HG03025 (cell line): ENCODE measurements around the gene AGPAT3.

Source experiments
- ATAC-seq: cut with Tn5 transposase; IDR thresholded peaks from one replicate; pipeline ENCODE4 v1.9.1; 2021; ENCODE audit warnings: mild to moderate bottlenecking, moderate library complexity; ENCODE audit not compliant: unreplicated experiment, low FRiP score

Gene AGPAT3

GRCh38 chr21:44011579-44012473 lies 146.8 kb downstream of the AGPAT3 start, which contains the start of gene TRAPPC10:
TRAPPC10 (plus strand) TSS chr21:44012309; CDS start chr21:44012494, 185 bp downstream.
- ATAC-seq = peak; percentile 51

GRCh38 chr21:44012474-44013379 lies 147.7 kb downstream of the AGPAT3 start:
- ATAC-seq = peak; percentile 65

- no peak for ATAC-seq
Measured at GRCh38 chr21:44013380-44014088, 148.5 kb downstream of the AGPAT3 start.

GRCh38 chr21:44017601-44018000 lies 152.6 kb downstream of the AGPAT3 start:
- ATAC-seq = no peak

- no peak for ATAC-seq
Measured at GRCh38 chr21:44018127-44018526, 153.1 kb downstream of the AGPAT3 start.

- ATAC-seq = no peak
Measured at GRCh38 chr21:44018813-44019567, 154.0 kb downstream of the AGPAT3 start.

GRCh38 chr21:44019568-44019958 lies 154.5 kb downstream of the AGPAT3 start:
- no peak for ATAC-seq

GRCh38 chr21:44020551-44020950 lies 155.5 kb downstream of the AGPAT3 start:
- no peak for ATAC-seq

- ATAC-seq = no peak
Measured at GRCh38 chr21:44021064-44021463, 156.0 kb downstream of the AGPAT3 start.

- no peak for ATAC-seq
Measured at GRCh38 chr21:44024257-44024656, 159.2 kb downstream of the AGPAT3 start.

GRCh38 chr21:44024887-44025353 lies 159.9 kb downstream of the AGPAT3 start:
- no peak for ATAC-seq

- ATAC-seq = no peak
Measured at GRCh38 chr21:44027607-44028286, 162.7 kb downstream of the AGPAT3 start.

GRCh38 chr21:44028287-44028659 lies 163.2 kb downstream of the AGPAT3 start:
- ATAC-seq = no peak

- no peak for ATAC-seq
Measured at GRCh38 chr21:44029460-44030087, 164.6 kb downstream of the AGPAT3 start.

GRCh38 chr21:44035244-44035643 lies 170.2 kb downstream of the AGPAT3 start:
- ATAC-seq = no peak
